Heart right ventricle (tissue), 16 donors: ENCODE measurements around the gene SASH3. TPM values are rescaled to one million over a fixed set of nuclear protein-coding genes. Genes with fewer than 3 reads are reported as not detected.

Source experiments
- ATAC-seq, 8 donors: fragments of 200-7000 bp; cut with Tn5 transposase; one replicate each; pipeline ENCODE4 v1.9.1; 2020; ENCODE audit warnings: mild to moderate bottlenecking in 8 of 8, moderate library complexity in 8 of 8, moderate number of reproducible peaks in 1 of 8
- DNase-seq, 2 donors: peaks; one replicate each; pipeline ENCODE4 v3.0.0-alpha.2; 2020
- H3K27ac ChIP-seq, 10 donors: fragments of 200-600 bp; sonication (generic) in 2 of 10; one replicate each; pipeline versions ENCODE4 v1.5.0 to v1.8.0; 2020 to 2022; ENCODE audit warnings: mild to moderate bottlenecking in 3 of 10
- H3K27me3 ChIP-seq, 7 donors: fragments of 200-600 bp; one replicate each; pipeline ENCODE4 v1.8.0; 2021 to 2022; ENCODE audit warnings: mild to moderate bottlenecking in 2 of 7
- H3K36me3 ChIP-seq, 9 donors: fragments of 200-600 bp; sonication (generic) in 1 of 9; one replicate each; pipeline versions ENCODE4 v1.5.0 to v1.8.0; 2020 to 2022; ENCODE audit warnings: mild to moderate bottlenecking in 2 of 9
- H3K4me1 ChIP-seq, 9 donors: fragments of 200-600 bp; sonication (generic) in 1 of 9; one replicate each; pipeline versions ENCODE4 v1.5.0 to v1.8.0; 2020 to 2022; ENCODE audit warnings: mild to moderate bottlenecking in 4 of 9
- H3K4me3 ChIP-seq, 10 donors: fragments of 200-600 bp; sonication (generic) in 2 of 10; one replicate each; pipeline versions ENCODE4 v1.5.0 to v1.8.0; 2020 to 2022; ENCODE audit warnings: mild to moderate bottlenecking in 7 of 10, moderate library complexity in 2 of 10
- H3K9me3 ChIP-seq, 11 donors: fragments of 200-600 bp in 10 of 11; sonication (generic) in 2 of 11; one replicate each; pipeline versions ENCODE4 v1.5.0 to v1.8.0; 2013 to 2022; ENCODE audit warnings: mild to moderate bottlenecking in 2 of 11, control low read depth in 1 of 11, moderate library complexity in 1 of 11
- CTCF ChIP-seq, 9 donors: fragments of 200-600 bp; sonication (generic) in 2 of 9; IDR thresholded peaks; one replicate each; pipeline versions ENCODE4 v1.5.0 to v1.8.0; 2021 to 2022; ENCODE audit warnings: antibody characterized with exemption in 9 of 9, mild to moderate bottlenecking in 5 of 9, moderate library complexity in 1 of 9
- WGBS, 2 donors: extraction: QIAGEN DNeasy Blood & Tissue Kit; methylation state at CpG; one replicate each; pipeline ENCODE4 v1.1.7; 2013; ENCODE audit warnings: inconsistent platforms in 1 of 2; 5-methylcytosine and 5-hydroxymethylcytosine counted together
- intact Hi-C, 10 donors: fragments of 100-400 bp; cut with DNase I; formaldehyde crosslinking; loops; one replicate each; pipeline versions ENCODE4 v1.11.1 to v1.14.2; 2022
- polyA plus RNA-seq, 2 donors: library from polyadenylated mRNA; stranded (reverse); fragments of 200-250 nt; gene quantifications; one replicate each; pipeline ENCODE4 v1.2.3, GENCODE V29; 2013
- total RNA-seq, 10 donors: library from RNA; stranded (reverse); fragmentation: NEBNext Ultra II Directional in 3 of 10; extraction: Animal tissue kit (Norgen Biotek cat#: 25700) in 3 of 10; gene quantifications; one replicate each; pipeline versions ENCODE4 v1.2.1 to v1.2.4, GENCODE V29; 2021 to 2023
- donor health status: Arrhythmogenic right ventricular cardiomyopathy.
- donor health status: ischemic (EF 13 %, LVEDD 7.1; RV severe dilation, severe dysfunction).
- donor health status: healthy with polysubstance abuse.
- donor health status: DM: no; HTN: yes; CAD: no.
- donor health status: DM: no; HTN: no; CAD: no.
- donor health status: ischemic (EF 25% LVEDD 6.9; RV normal size, moderate dysfunction).
- donor health status: ischemic (EF 25% LVEDD 5.7; RV mildly dilated, moderate dysfunction).
- donor health status: healthy.
- donor health status: DM: yes; HTN: yes; CAD: no.
- donor health status: Ischemic cardiomyopathy.
- donor health status: ischemic (EF 35%, LVEDD 5.7; RV mildly dilated, moderate dysfunction).
- donor health status: nonischemic (EF 11% LVEDD 7.7; RV severe dilation, severe dysfunction).
- donor health status: DM: yes; HTN: yes; CAD: no.
- donor health status: PGD.
- donor health status: ischemic (EF 29% LVEDD 5.4; RV normal size, mild dysfunction).
- donor health status: nonischemic (EF 23%, LVEDD 6.1; RV moderate dilation, normal function).

The SASH3 gene
- total and polyA plus RNA-seq, 12 donors: 0.57 to 15.3 (median 2.1) TPM

GRCh38 chrX:129804806-129805205 lies 25.1 kb downstream of the SASH3 start:
- WGBS, 2 donors: 90 to 91% methylated on average over 4 of the region's 4 CpGs
- no peak for ATAC-seq
- intact Hi-C loops: no loop called here

GRCh38 chrX:129808158-129808828 lies 28.5 kb downstream of the SASH3 start:
- DNase-seq: no peak
- Histone ChIP-seq H3K27ac (no peak overlapping the region), H3K4me3 (no peak overlapping the region), H3K36me3 (peaks cover 0 to 61% (median 7%) of the 10 kb centered on the region in 9 donors), H3K4me1 (peaks cover 0 to 14% (median 0%) of the 10 kb centered on the region in 9 donors), H3K9me3 (peaks cover 0 to 5% (median 0%) of the 10 kb centered on the region in 11 donors), H3K27me3 (no peaks in the 10 kb centered on the region)
- WGBS, 2 donors: 64 to 80% methylated on average over 2 of the region's 2 CpGs
- intact Hi-C loops: no loop called here
- no peak for TF ChIP-seq CTCF (IDR thresholded peaks at IDR 0.05)
- no peak for ATAC-seq

More at GRCh38 chrX:129804806-129805205, 25.1 kb downstream of the SASH3 start:
- no peak for DNase-seq
- TF ChIP-seq CTCF (IDR thresholded peaks at IDR 0.05): no peak
- Histone ChIP-seq H3K27me3 (no peaks in the 10 kb centered on the region), H3K4me3 (no peak overlapping the region), H3K36me3 (peaks cover 0 to 30% (median 4%) of the 10 kb centered on the region in 9 donors), H3K27ac (no peak overlapping the region), H3K4me1 (peaks cover 0 to 14% (median 0%) of the 10 kb centered on the region in 9 donors), H3K9me3 (peaks cover 0 to 5% (median 0%) of the 10 kb centered on the region in 11 donors)

GRCh38 chrX:129808829-129809796 lies 29.4 kb downstream of the SASH3 start:
- TF ChIP-seq CTCF (IDR thresholded peaks at IDR 0.05): no peak
- H3K36me3 ChIP-seq: peaks cover 0 to 67% (median 7%) of the 10 kb centered on the region in 9 donors
- intact Hi-C loops: no loop called here
- peaks cover 0 to 5% (median 0%) of the 10 kb centered on the region in 11 donors for H3K9me3 ChIP-seq
- no peak overlapping the region for H3K27ac ChIP-seq
- 95 to 97% methylated on average over 7 of the region's 7 CpGs for WGBS, 2 donors
- H3K4me1 ChIP-seq: peaks cover 0 to 14% (median 0%) of the 10 kb centered on the region in 9 donors
- no peak overlapping the region for H3K4me3 ChIP-seq
- ATAC-seq: no peak
- H3K27me3 ChIP-seq: no peaks in the 10 kb centered on the region
- no peak for DNase-seq

GRCh38 chrX:129813662-129814368 lies 34.1 kb downstream of the SASH3 start:
- TF ChIP-seq CTCF (IDR thresholded peaks at IDR 0.05): no peak
- Histone ChIP-seq H3K36me3 (peaks cover 0 to 56% (median 7%) of the 10 kb centered on the region in 9 donors), H3K27me3 (no peaks in the 10 kb centered on the region), H3K4me3 (no peak overlapping the region), H3K9me3 (peaks cover 0 to 5% (median 0%) of the 10 kb centered on the region in 11 donors), H3K27ac (no peak overlapping the region), H3K4me1 (peaks cover 0 to 8% (median 0%) of the 10 kb centered on the region in 9 donors)
- DNase-seq: no peak
- no peak for ATAC-seq
- intact Hi-C loops: no loop called here
- 92% methylated on average over 6 of the region's 6 CpGs for WGBS, 2 donors
